Neuronal stem cell (in vitro differentiated cells): ENCODE measurements around the gene SLC17A4.
A peak's percentile ranks its signal among the peaks of the same experiment; 100 is the strongest.

ENCODE experiments used
- DNase-seq: peaks from one replicate; pipeline ENCODE4 v3.0.0-alpha.2; 2013; ENCODE audit warnings: low spot score
- H2AFZ ChIP-seq: one replicate; pipeline ENCODE4 v1.6.1; 2013; ENCODE audit warnings: mild to moderate bottlenecking, low read length, inconsistent platforms
- H2AK5ac ChIP-seq: 2 replicates; pipeline ENCODE4 v1.6.1; 2013; ENCODE audit warnings: low read depth, mild to moderate bottlenecking, inconsistent platforms, low read length, moderate library complexity, mixed read lengths
- H2BK120ac ChIP-seq: 2 replicates; pipeline ENCODE4 v1.6.1; 2013; ENCODE audit warnings: low read depth, mild to moderate bottlenecking, inconsistent platforms, low read length, moderate library complexity, mixed read lengths
- H2BK12ac ChIP-seq: one replicate; pipeline ENCODE4 v1.6.1; 2013; ENCODE audit warnings: low read length, inconsistent platforms
- H2BK15ac ChIP-seq: 2 replicates; pipeline ENCODE4 v1.6.1; 2013; ENCODE audit warnings: mild to moderate bottlenecking, low read length, inconsistent platforms, mixed read lengths
- H2BK5ac ChIP-seq: one replicate; pipeline ENCODE4 v1.6.1; 2013; ENCODE audit warnings: inconsistent platforms, mild to moderate bottlenecking, low read length, moderate library complexity
- H3K14ac ChIP-seq: one replicate; pipeline ENCODE4 v1.6.1; 2013; ENCODE audit warnings: low read length, inconsistent platforms
- H3K18ac ChIP-seq: 2 replicates; pipeline ENCODE4 v1.6.1; 2013; ENCODE audit warnings: low read length, inconsistent platforms
- H3K23ac ChIP-seq: 2 replicates; pipeline ENCODE4 v1.6.1; 2013; ENCODE audit warnings: low read depth, mild to moderate bottlenecking, mixed read lengths, low read length, inconsistent platforms; ENCODE audit not compliant: poor library complexity
- H3K27ac ChIP-seq: replicated peaks from 3 replicates; pipeline ENCODE4 v1.5.1; 2013; ENCODE audit warnings: low read length, inconsistent platforms
- H3K27me3 ChIP-seq, 3 experiments: 2 replicates each; pipeline ENCODE4 v1.6.1; 2013; ENCODE audit warnings: low read length in 3 of 3, mild to moderate bottlenecking in 2 of 3, inconsistent platforms in 1 of 3, low read depth in 1 of 3, mixed read lengths in 1 of 3, moderate library complexity in 1 of 3; ENCODE audit not compliant: control insufficient read depth in 3 of 3, insufficient read depth in 3 of 3
- H3K36me3 ChIP-seq, 2 donors: replicated peaks in 1 of 2; 2 replicates each; pipeline ENCODE4 v1.6.1; 2013; ENCODE audit warnings: low read length in 2 of 2; ENCODE audit not compliant: control insufficient read depth in 2 of 2, insufficient read depth in 2 of 2
- H3K4ac ChIP-seq: 2 replicates; pipeline ENCODE4 v1.6.1; 2013; ENCODE audit warnings: inconsistent platforms, mild to moderate bottlenecking, low read length, moderate library complexity
- H3K4me1 ChIP-seq, 2 donors: 1 replicate in 1 of 2; 2 replicates in 1 of 2; pipeline ENCODE4 v1.6.1; 2013; ENCODE audit warnings: low read length in 2 of 2, low read depth in 1 of 2; ENCODE audit not compliant: control insufficient read depth in 2 of 2, insufficient read depth in 1 of 2
- H3K4me2 ChIP-seq: one replicate; pipeline ENCODE4 v1.6.1; 2013; ENCODE audit warnings: mild to moderate bottlenecking, low read length, inconsistent platforms; ENCODE audit not compliant: insufficient read depth, poor library complexity, severe bottlenecking
- H3K4me3 ChIP-seq, 2 donors: 2 replicates each; pipeline ENCODE4 v1.5.1; 2013; ENCODE audit warnings: low read length in 2 of 2, mild to moderate bottlenecking in 2 of 2, inconsistent platforms in 1 of 2, moderate library complexity in 1 of 2
- H3K79me1 ChIP-seq: one replicate; pipeline ENCODE4 v1.6.1; 2013; ENCODE audit warnings: low read depth, mild to moderate bottlenecking, inconsistent platforms, low read length, moderate library complexity
- H3K9ac ChIP-seq: one replicate; pipeline ENCODE4 v1.6.1; 2013; ENCODE audit warnings: mild to moderate bottlenecking, low read depth, low read length, inconsistent platforms; ENCODE audit not compliant: poor library complexity
- H3K9me3 ChIP-seq, 2 donors: replicated peaks in 1 of 2; 2 replicates each; pipeline versions ENCODE3 to v1.6.1; 2013; ENCODE audit warnings: low read length in 2 of 2, mild to moderate bottlenecking in 2 of 2, inconsistent platforms in 1 of 2, low read depth in 1 of 2, mixed read lengths in 1 of 2, moderate library complexity in 1 of 2; ENCODE audit not compliant: control insufficient read depth in 2 of 2, insufficient read depth in 1 of 2
- H4K8ac ChIP-seq: one replicate; pipeline ENCODE4 v1.6.1; 2013; ENCODE audit warnings: low read depth, mild to moderate bottlenecking, inconsistent platforms, low read length, moderate library complexity
- H4K91ac ChIP-seq: one replicate; pipeline ENCODE4 v1.6.1; 2013; ENCODE audit warnings: low read length, low read depth, mild to moderate bottlenecking, inconsistent platforms; ENCODE audit not compliant: poor library complexity
- WGBS, 2 donors: extraction: QIAGEN DNeasy Blood & Tissue Kit; methylation state at CpG; one replicate each; pipeline ENCODE4 v1.1.7; 2013; ENCODE audit warnings: missing lambda C conversion rate in 2 of 2, mixed read lengths in 1 of 2; ENCODE audit not compliant: insufficient read length in 2 of 2, insufficient replicate concordance in 1 of 2; ENCODE audit errors: extremely low coverage in 2 of 2; 5-methylcytosine and 5-hydroxymethylcytosine counted together

SLC17A4 gene

GRCh38 chr6:25756382-25757363, 2.1 kb downstream of the SLC17A4 start:
- Histone ChIP-seq H3K4ac (no peak overlapping the region), H3K18ac (no peak overlapping the region), H2BK12ac (no peak overlapping the region), H3K9ac (no peak overlapping the region), H3K4me2 (no peak overlapping the region), H3K9me3 (no peaks in the 10 kb centered on the region), H4K8ac (no peak overlapping the region), H4K91ac (no peak overlapping the region), H3K27ac (no peak overlapping the region), H3K4me3 (no peak overlapping the region), H3K27me3 (no peaks in the 10 kb centered on the region), H2AFZ (no peak overlapping the region), H3K14ac (no peak overlapping the region), H3K79me1 (no peaks in the 10 kb centered on the region), H2BK5ac (no peak overlapping the region), H3K36me3 (no peaks in the 10 kb centered on the region), H3K4me1 (no peaks in the 10 kb centered on the region), H3K23ac (no peak overlapping the region), H2BK120ac (no peak overlapping the region), H2BK15ac (no peak overlapping the region), H2AK5ac (no peak overlapping the region)
- WGBS, 2 donors = no CpG with 5 or more reads among the region's 9 CpGs
- DNase-seq = no peak

- Histone ChIP-seq H3K27ac (no peak overlapping the region), H2BK5ac (no peak overlapping the region)
Measured at GRCh38 chr6:25757936-25758642, 3.5 kb downstream of the SLC17A4 start.

GRCh38 chr6:25764611-25765010, 10.1 kb downstream of the SLC17A4 start:
- no peaks in the 10 kb centered on the region for H3K9me3 ChIP-seq
- no peak overlapping the region for H3K14ac ChIP-seq
- H3K4me1 ChIP-seq = peaks cover 0 to 2% of the 10 kb centered on the region in 2 donors
- no peak overlapping the region for H3K4me2 ChIP-seq
- no peaks in the 10 kb centered on the region for H3K36me3 ChIP-seq
- H3K23ac ChIP-seq = no peak overlapping the region
- H2BK15ac ChIP-seq = no peak overlapping the region
- no peak overlapping the region for H2BK12ac ChIP-seq
- H4K8ac ChIP-seq = no peak overlapping the region
- H3K4ac ChIP-seq = no peak overlapping the region
- no CpG with 5 or more reads among the region's 2 CpGs for WGBS, 2 donors
- DNase-seq = no peak
- H3K4me3 ChIP-seq = no peak overlapping the region
- H2AFZ ChIP-seq = no peak overlapping the region
- no peaks in the 10 kb centered on the region for H3K79me1 ChIP-seq
- peak overlapping the region; percentile 81 for H3K18ac ChIP-seq
- H2BK120ac ChIP-seq = no peak overlapping the region
- H3K27ac ChIP-seq = no peak overlapping the region
- H2BK5ac ChIP-seq = no peak overlapping the region
- H3K9ac ChIP-seq = no peak overlapping the region
- no peak overlapping the region for H4K91ac ChIP-seq
- no peak overlapping the region for H2AK5ac ChIP-seq
- H3K27me3 ChIP-seq = peaks cover 0 to 3% (median 0%) of the 10 kb centered on the region in 3 experiments

More at GRCh38 chr6:25757936-25758642, 3.5 kb downstream of the SLC17A4 start:
- peaks cover 0 to under 1% (median 0%) of the 10 kb centered on the region in 3 experiments for H3K27me3 ChIP-seq
- DNase-seq = no peak
- H3K4me2 ChIP-seq = no peak overlapping the region
- H3K9ac ChIP-seq = no peak overlapping the region
- no peaks in the 10 kb centered on the region for H3K79me1 ChIP-seq
- H3K4ac ChIP-seq = no peak overlapping the region
- H3K4me3 ChIP-seq = no peak overlapping the region
- H2BK15ac ChIP-seq = no peak overlapping the region
- no peak overlapping the region for H2AK5ac ChIP-seq
- no peaks in the 10 kb centered on the region for H3K36me3 ChIP-seq
- H3K14ac ChIP-seq = no peak overlapping the region
- H3K9me3 ChIP-seq = no peaks in the 10 kb centered on the region
- H3K23ac ChIP-seq = no peak overlapping the region
- no peak overlapping the region for H2BK120ac ChIP-seq
- no peaks in the 10 kb centered on the region for H3K4me1 ChIP-seq
- H3K18ac ChIP-seq = no peak overlapping the region
- no peak overlapping the region for H2BK12ac ChIP-seq
- no CpG with 5 or more reads among the region's 6 CpGs for WGBS, 2 donors
- no peak overlapping the region for H4K91ac ChIP-seq
- H2AFZ ChIP-seq = no peak overlapping the region
- no peak overlapping the region for H4K8ac ChIP-seq

DNA sequence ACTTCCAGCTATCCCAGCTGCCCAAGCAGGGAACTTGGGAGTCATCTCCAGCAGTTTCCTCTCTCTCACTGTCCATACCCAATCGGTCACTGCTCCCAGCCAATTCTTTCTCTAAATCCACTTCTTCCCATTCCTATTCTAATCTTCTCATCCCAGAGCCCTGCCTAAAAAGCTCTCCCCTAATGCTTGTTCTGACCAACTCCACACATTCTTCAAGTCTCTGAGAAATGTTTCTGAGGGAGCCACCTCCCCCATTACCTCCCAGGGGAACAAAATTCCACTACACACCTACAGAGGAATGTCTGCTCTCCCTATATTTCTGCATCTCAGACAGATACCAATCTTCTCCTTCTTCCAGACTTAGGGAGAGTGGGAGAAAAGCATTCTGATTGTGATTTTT, 14.0 kb downstream of the SLC17A4 start:
- Histone ChIP-seq H4K8ac (no peak overlapping the region), H3K4ac (no peak overlapping the region), H2BK120ac (no peak overlapping the region), H3K79me1 (no peaks in the 10 kb centered on the region), H3K9me3 (no peaks in the 10 kb centered on the region), H3K27me3 (no peaks in the 10 kb centered on the region), H3K36me3 (no peaks in the 10 kb centered on the region), H2AFZ (no peak overlapping the region), H3K14ac (no peak overlapping the region), H3K4me1 (peaks cover 0 to 2% of the 10 kb centered on the region in 2 donors), H3K4me2 (no peak overlapping the region), H3K27ac (no peak overlapping the region), H3K4me3 (no peak overlapping the region), H3K23ac (no peak overlapping the region), H2BK5ac (no peak overlapping the region), H2BK12ac (no peak overlapping the region), H3K18ac (no peak overlapping the region), H2AK5ac (no peak overlapping the region), H3K9ac (no peak overlapping the region), H4K91ac (no peak overlapping the region), H2BK15ac (no peak overlapping the region)
- WGBS, 2 donors = no CpG with 5 or more reads among the region's 1 CpG
- DNase-seq = no peak
